Measurements from ENCODE around the gene SCAANT1. TPM values are rescaled to one million over a fixed set of nuclear protein-coding genes. Genes with fewer than 3 reads are reported as not detected.

SCAANT1 gene
- total RNA-seq, 2 donors from 2014 or later: not detected

GRCh38 chr3:63880653-63881052, 31.5 kb downstream of the SCAANT1 start:
- peaks cover 4% of the 10 kb centered on the region for H3K36me3 Mint-ChIP-seq (ENCODE audit: low read depth)
- 91 to 100% methylated on average over 1 to 5 of the region's 5 CpGs for WGBS, 2 experiments (ENCODE audit: insufficient coverage in 1 of 2, insufficient read length in 1 of 2)
- DNase-seq: no peak

DNA sequence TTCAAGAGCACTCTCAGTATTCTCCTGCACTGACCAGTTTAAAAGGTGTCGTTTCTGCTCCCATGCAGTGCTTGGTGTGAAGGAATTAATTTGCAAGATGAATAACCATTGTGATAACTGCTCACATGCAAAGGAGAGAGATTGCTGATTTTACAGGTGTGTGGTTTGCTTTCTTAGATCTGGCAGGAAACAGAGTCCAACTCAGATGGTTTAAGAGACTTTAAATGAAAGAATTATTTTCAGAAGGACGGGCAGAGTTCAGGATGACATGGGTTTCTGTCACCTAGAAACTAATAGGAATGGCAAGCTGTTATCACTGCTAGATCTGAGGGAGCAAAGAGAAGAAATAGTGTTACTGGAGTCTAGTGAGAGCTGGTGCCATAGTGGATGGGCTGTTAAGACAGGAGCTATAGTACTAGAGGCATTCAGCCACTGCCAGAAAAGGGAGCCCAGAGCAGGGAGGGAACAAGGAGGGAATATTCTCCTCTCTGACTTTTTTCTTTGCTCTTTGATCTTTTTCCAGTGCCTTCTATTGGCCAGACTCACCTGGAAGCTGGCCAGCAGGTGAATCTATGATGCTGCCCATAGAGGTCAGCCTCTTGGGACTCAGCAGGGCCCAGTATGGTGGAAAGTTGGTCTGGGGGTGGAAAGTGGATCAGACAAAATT, 33.7 kb downstream of the SCAANT1 start:
- Histone ChIP-seq H3K27me3 (ENCODE audit: control insufficient read depth, insufficient read depth, low read length, poor library complexity, severe bottlenecking) (no peaks in the 10 kb centered on the region), H3K36me3 (ENCODE audit: control insufficient read depth, insufficient read depth, low read length) (no peaks in the 10 kb centered on the region), H3K9me3 (ENCODE audit: control insufficient read depth, low read length) (no peaks in the 10 kb centered on the region), H3K4me3 (ENCODE audit: low read length) (no peak overlapping the region), H3K4me1 (ENCODE audit: control insufficient read depth, insufficient read depth, low read length) (peaks cover 22% of the 10 kb centered on the region), H3K9ac (ENCODE audit: extremely low read depth, low read length, poor library complexity, severe bottlenecking) (no peak overlapping the region), H3K27ac (ENCODE audit: low read depth, low read length) (no peak overlapping the region)
- no peak for DNase-seq
- H3K27ac Mint-ChIP-seq: no peak overlapping the region
- TF ChIP-seq CTCF (conservative IDR thresholded peaks at IDR 0.05): peak; percentile 31
- no peaks in the 10 kb centered on the region for H3K27me3 Mint-ChIP-seq (ENCODE audit: insufficient read depth)
- H3K9me3 Mint-ChIP-seq: no peaks in the 10 kb centered on the region
- 73 to 82% methylated on average over 1 to 2 of the region's 2 CpGs for WGBS, 2 experiments (ENCODE audit: insufficient coverage in 1 of 2, insufficient read length in 1 of 2)
- H3K4me1 Mint-ChIP-seq: peaks cover 57% of the 10 kb centered on the region
- no peak overlapping the region for H3K4me3 Mint-ChIP-seq
- H3K36me3 Mint-ChIP-seq (ENCODE audit: low read depth): peaks cover 10% of the 10 kb centered on the region

More at GRCh38 chr3:63880653-63881052, 31.5 kb downstream of the SCAANT1 start:
- H3K27ac ChIP-seq (ENCODE audit: low read depth, low read length): no peak overlapping the region
- Mint-ChIP-seq H3K9me3 (no peaks in the 10 kb centered on the region), H3K4me3 (no peak overlapping the region), H3K27me3 (ENCODE audit: insufficient read depth) (no peaks in the 10 kb centered on the region), H3K27ac (no peak overlapping the region), H3K4me1 (peaks cover 52% of the 10 kb centered on the region)
- H3K9me3 ChIP-seq (ENCODE audit: control insufficient read depth, low read length): no peaks in the 10 kb centered on the region
- H3K27me3 ChIP-seq (ENCODE audit: control insufficient read depth, insufficient read depth, low read length, poor library complexity, severe bottlenecking): no peaks in the 10 kb centered on the region
- H3K4me3 ChIP-seq (ENCODE audit: low read length): no peak overlapping the region
- no peak overlapping the region for H3K9ac ChIP-seq (ENCODE audit: extremely low read depth, low read length, poor library complexity, severe bottlenecking)
- H3K36me3 ChIP-seq (ENCODE audit: control insufficient read depth, insufficient read depth, low read length): no peaks in the 10 kb centered on the region
- no peak for TF ChIP-seq CTCF (conservative IDR thresholded peaks at IDR 0.05)
- peaks cover 22% of the 10 kb centered on the region for H3K4me1 ChIP-seq (ENCODE audit: control insufficient read depth, insufficient read depth, low read length)

GRCh38 chr3:63877737-63878393, 34.3 kb downstream of the SCAANT1 start:
- Histone ChIP-seq H3K9ac (ENCODE audit: extremely low read depth, low read length, poor library complexity, severe bottlenecking) (no peak overlapping the region), H3K4me3 (ENCODE audit: low read length) (no peak overlapping the region), H3K9me3 (ENCODE audit: control insufficient read depth, low read length) (no peaks in the 10 kb centered on the region), H3K36me3 (ENCODE audit: control insufficient read depth, insufficient read depth, low read length) (no peaks in the 10 kb centered on the region), H3K27me3 (ENCODE audit: control insufficient read depth, insufficient read depth, low read length, poor library complexity, severe bottlenecking) (no peaks in the 10 kb centered on the region), H3K27ac (ENCODE audit: low read depth, low read length) (no peak overlapping the region), H3K4me1 (ENCODE audit: control insufficient read depth, insufficient read depth, low read length) (peaks cover 25% of the 10 kb centered on the region)
- H3K27ac Mint-ChIP-seq: no peak overlapping the region
- TF ChIP-seq CTCF (conservative IDR thresholded peaks at IDR 0.05): no peak
- H3K36me3 Mint-ChIP-seq (ENCODE audit: low read depth): peaks cover 11% of the 10 kb centered on the region
- WGBS, 2 experiments (ENCODE audit: insufficient coverage in 1 of 2, insufficient read length in 1 of 2): 78 to 83% methylated on average over 3 of the region's 3 CpGs
- H3K4me1 Mint-ChIP-seq: peaks cover 52% of the 10 kb centered on the region
- H3K27me3 Mint-ChIP-seq (ENCODE audit: insufficient read depth): no peaks in the 10 kb centered on the region
- no peaks in the 10 kb centered on the region for H3K9me3 Mint-ChIP-seq
- no peak overlapping the region for H3K4me3 Mint-ChIP-seq
- no peak for DNase-seq

All from endodermal cell (in vitro differentiated cells).